Natural killer cell (primary cell): ENCODE results near the gene POLR2E. TPM values are rescaled to one million over a fixed set of nuclear protein-coding genes. Genes with fewer than 3 reads are reported as not detected.

Experiments used
- ATAC-seq, 3 donors: fragments of 150-1000 bp in 2 of 3; fragments of 200-7000 bp in 1 of 3; cut with Tn5 transposase; 1 replicate in 1 of 3; 2 replicates in 2 of 3; pipeline ENCODE4 v1.10.0; 2021; ENCODE audit warnings: mild to moderate bottlenecking in 2 of 3, moderate library complexity in 2 of 3
- DNase-seq, 2 donors: peaks; one replicate each; pipeline versions ENCODE4 v3.0.0 to v3.0.0-alpha.2; 2013 to 2021; ENCODE audit warnings: mixed read lengths in 1 of 2
- H3K27ac ChIP-seq: one replicate; pipeline ENCODE4 v1.5.1; 2013; ENCODE audit warnings: mild to moderate bottlenecking, low read length
- H3K27me3 ChIP-seq: one replicate; pipeline ENCODE4 v1.6.1; 2013; ENCODE audit warnings: low read length; ENCODE audit not compliant: control insufficient read depth, insufficient read depth
- H3K36me3 ChIP-seq: one replicate; pipeline ENCODE4 v1.6.1; 2013; ENCODE audit warnings: low read length; ENCODE audit not compliant: control insufficient read depth, insufficient read depth
- H3K4me1 ChIP-seq: one replicate; pipeline ENCODE4 v1.6.1; 2013; ENCODE audit warnings: low read length; ENCODE audit not compliant: control insufficient read depth, insufficient read depth
- H3K4me3 ChIP-seq: one replicate; pipeline ENCODE4 v1.5.1; 2013; ENCODE audit warnings: low read length
- H3K9me3 ChIP-seq: one replicate; pipeline ENCODE4 v1.6.1; 2013; ENCODE audit warnings: low read length; ENCODE audit not compliant: control insufficient read depth, insufficient read depth
- H3K27ac Mint-ChIP-seq, 2 donors: one replicate each; pipeline ENCODE4 v1.8.0; 2022; ENCODE audit warnings: mild to moderate bottlenecking in 2 of 2, mixed read lengths in 2 of 2, moderate library complexity in 1 of 2
- H3K27me3 Mint-ChIP-seq, 2 donors: one replicate each; pipeline ENCODE4 v1.8.0; 2022; ENCODE audit warnings: low read depth in 2 of 2, mixed read lengths in 2 of 2
- H3K36me3 Mint-ChIP-seq: one replicate; pipeline ENCODE4 v1.8.0; 2022; ENCODE audit warnings: mixed read lengths
- H3K4me1 Mint-ChIP-seq, 2 donors: one replicate each; pipeline ENCODE4 v1.8.0; 2022; ENCODE audit warnings: mixed read lengths in 2 of 2
- H3K4me3 Mint-ChIP-seq: one replicate; pipeline ENCODE4 v1.8.0; 2022; ENCODE audit warnings: mild to moderate bottlenecking, moderate library complexity, mixed read lengths
- H3K9me3 Mint-ChIP-seq, 2 donors: one replicate each; pipeline ENCODE4 v1.8.0; 2022; ENCODE audit warnings: mixed read lengths in 2 of 2
- WGBS: methylation state at CpG from one replicate; pipeline ENCODE4 v1.1.7; 2013; ENCODE audit warnings: missing lambda C conversion rate; ENCODE audit not compliant: insufficient coverage; 5-methylcytosine and 5-hydroxymethylcytosine counted together
- intact Hi-C: fragments of 100-400 bp; cut with micrococcal nuclease; formaldehyde crosslinking; loops from one replicate; pipeline ENCODE4 v1.14.2; 2022
- total RNA-seq, 4 donors: library from RNA; stranded (reverse); fragments of 120-200 nt in 1 of 4; gene quantifications; one replicate each; pipeline versions ENCODE4 v1.2.3 to v1.2.4, GENCODE V29; 2013 to 2022
- TF ChIP-seq, protein P1 (sequence below): fragments of 200-600 bp; IDR thresholded peaks from one replicate; pipeline ENCODE4 v1.8.0; 2022; ENCODE audit warnings: antibody characterized with exemption

Gene POLR2E
- total RNA-seq, 3 donors from 2014 or later (not counting 1 experiment from before 2014, with no cell fraction given) = 77.3 to 105 (median 91.6) TPM

DNA sequence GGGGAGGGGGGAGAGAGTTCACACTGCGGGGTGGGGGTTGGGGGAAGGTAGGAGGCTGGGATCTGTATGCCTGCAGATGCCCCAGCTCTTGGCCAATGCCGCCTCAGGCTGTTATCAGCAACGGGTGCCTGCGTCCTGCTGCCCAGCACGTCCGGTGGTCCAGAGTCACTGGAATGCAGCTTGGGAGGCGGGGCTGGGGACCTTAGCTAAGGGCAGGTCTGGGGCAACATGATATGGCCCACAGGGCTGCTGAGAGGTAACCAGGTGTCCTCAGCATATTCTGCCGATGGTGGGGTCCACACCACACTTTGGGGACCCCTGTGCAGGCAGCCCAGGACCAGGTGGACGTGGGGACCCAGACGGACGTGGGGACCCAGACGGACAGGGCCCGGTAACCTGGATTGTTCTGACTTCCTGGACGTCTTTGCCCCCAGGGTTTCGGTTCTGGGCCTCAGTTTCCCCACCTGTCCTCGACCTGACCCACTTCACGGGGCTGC is 28.9 kb downstream of the POLR2E start:
- H3K27ac Mint-ChIP-seq = peak overlapping the region; percentile 88 to 93
- H3K27me3 Mint-ChIP-seq = no peaks in the 10 kb centered on the region
- Histone ChIP-seq H3K9me3 (no peaks in the 10 kb centered on the region), H3K4me3 (peak overlapping the region; percentile 30), H3K4me1 (peaks cover 66% of the 10 kb centered on the region), H3K36me3 (peaks cover 22% of the 10 kb centered on the region), H3K27me3 (no peaks in the 10 kb centered on the region), H3K27ac (peak overlapping the region; percentile 65)
- H3K4me3 Mint-ChIP-seq = peak overlapping the region; percentile 76
- H3K36me3 Mint-ChIP-seq = no peaks in the 10 kb centered on the region
- TF ChIP-seq, protein P1, sequence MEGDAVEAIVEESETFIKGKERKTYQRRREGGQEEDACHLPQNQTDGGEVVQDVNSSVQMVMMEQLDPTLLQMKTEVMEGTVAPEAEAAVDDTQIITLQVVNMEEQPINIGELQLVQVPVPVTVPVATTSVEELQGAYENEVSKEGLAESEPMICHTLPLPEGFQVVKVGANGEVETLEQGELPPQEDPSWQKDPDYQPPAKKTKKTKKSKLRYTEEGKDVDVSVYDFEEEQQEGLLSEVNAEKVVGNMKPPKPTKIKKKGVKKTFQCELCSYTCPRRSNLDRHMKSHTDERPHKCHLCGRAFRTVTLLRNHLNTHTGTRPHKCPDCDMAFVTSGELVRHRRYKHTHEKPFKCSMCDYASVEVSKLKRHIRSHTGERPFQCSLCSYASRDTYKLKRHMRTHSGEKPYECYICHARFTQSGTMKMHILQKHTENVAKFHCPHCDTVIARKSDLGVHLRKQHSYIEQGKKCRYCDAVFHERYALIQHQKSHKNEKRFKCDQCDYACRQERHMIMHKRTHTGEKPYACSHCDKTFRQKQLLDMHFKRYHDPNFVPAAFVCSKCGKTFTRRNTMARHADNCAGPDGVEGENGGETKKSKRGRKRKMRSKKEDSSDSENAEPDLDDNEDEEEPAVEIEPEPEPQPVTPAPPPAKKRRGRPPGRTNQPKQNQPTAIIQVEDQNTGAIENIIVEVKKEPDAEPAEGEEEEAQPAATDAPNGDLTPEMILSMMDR = no peak
- peak in 1 of 2 donors; percentile 34 for DNase-seq
- ATAC-seq = no peak
- no peaks in the 10 kb centered on the region for H3K9me3 Mint-ChIP-seq
- intact Hi-C loops = loop anchor here (5.0 kb wide), 2 partner anchors 34 to 36 kb away; partner anchors contain the start of gene GPX4
- WGBS = 57% methylated on average over 17 of the region's 17 CpGs
- H3K4me1 Mint-ChIP-seq = peaks cover 19 to 47% of the 10 kb centered on the region in 2 donors

DNA sequence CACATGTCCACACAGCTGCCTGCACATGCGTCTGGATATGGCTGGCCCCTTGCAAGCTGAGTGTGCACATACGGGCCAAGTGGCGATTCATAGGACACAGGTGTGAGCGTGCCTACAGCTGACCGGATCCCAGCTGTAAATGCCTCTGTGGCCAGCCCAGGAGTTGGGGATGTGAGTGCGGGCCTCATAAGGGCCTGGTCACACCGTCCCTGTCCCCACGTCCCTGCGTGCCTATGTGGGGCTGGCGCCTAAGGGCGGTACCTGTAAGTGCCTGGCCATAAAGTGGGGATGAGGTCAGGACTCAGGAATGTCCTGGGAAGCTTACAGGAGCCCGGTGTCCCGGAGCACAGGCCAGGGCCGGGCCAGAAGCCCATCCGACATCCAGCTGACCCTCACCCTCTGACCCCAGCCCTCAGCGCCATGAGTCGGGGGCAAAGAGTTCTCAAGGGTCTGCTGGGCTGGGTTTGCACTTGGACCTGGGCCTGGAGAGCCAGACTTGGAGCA is 29.5 kb downstream of the POLR2E start:
- Mint-ChIP-seq H3K4me3 (peak overlapping the region; percentile 76), H3K27me3 (no peaks in the 10 kb centered on the region), H3K36me3 (no peaks in the 10 kb centered on the region), H3K4me1 (peaks cover 19 to 47% of the 10 kb centered on the region in 2 donors), H3K27ac (peak overlapping the region; percentile 81 to 93), H3K9me3 (no peaks in the 10 kb centered on the region)
- H3K36me3 ChIP-seq = peaks cover 18% of the 10 kb centered on the region
- WGBS = 90% methylated on average over 17 of the region's 17 CpGs
- no peak for DNase-seq
- no peaks in the 10 kb centered on the region for H3K9me3 ChIP-seq
- peaks cover 62% of the 10 kb centered on the region for H3K4me1 ChIP-seq
- no peak overlapping the region for H3K4me3 ChIP-seq
- ATAC-seq = no peak
- intact Hi-C loops = loop anchor here (5.0 kb wide), 2 partner anchors 33 to 37 kb away; partner anchors contain the start of gene GPX4
- no peaks in the 10 kb centered on the region for H3K27me3 ChIP-seq
- TF ChIP-seq, protein P1 = no peak
- no peak overlapping the region for H3K27ac ChIP-seq

DNA sequence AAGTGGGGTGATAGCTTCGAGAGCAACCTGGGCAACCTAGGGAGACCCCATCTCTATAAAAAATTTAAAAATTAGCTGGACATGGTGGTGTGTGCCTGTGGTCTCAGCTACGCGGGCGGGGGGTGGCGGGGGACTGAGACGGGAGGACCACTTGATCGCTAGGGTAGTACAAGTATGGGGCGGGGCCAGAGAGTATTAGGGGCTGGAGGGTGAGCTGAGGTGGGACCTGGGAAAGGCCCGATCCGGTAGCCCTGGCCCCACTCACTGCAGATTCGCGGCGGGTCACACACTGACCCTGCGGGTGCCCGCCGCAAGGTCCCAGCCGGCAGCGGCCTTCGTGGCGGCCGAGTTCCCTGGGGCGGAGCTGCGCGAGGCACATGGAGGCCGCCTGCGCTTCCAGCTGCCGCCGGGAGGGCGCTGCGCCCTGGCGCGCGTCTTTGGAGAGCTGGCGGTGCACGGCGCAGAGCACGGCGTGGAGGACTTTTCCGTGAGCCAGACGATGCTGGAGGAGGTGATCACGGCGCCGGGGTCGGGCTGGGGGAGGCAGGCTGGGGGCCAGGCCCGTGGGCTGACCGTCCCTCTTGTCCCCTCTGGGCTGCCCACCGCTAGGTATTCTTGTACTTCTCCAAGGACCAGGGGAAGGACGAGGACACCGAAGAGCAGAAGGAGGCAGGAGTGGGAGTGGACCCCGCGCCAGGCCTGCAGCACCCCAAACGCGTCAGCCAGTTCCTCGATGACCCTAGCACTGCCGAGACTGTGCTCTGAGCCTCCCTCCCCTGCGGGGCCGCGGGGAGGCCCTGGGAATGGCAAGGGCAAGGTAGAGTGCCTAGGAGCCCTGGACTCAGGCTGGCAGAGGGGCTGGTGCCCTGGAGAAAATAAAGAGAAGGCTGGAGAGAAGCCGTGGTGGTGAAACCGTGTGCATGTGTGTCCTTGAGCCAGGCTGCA is 30.2 kb downstream of the POLR2E start:
- H3K4me3 Mint-ChIP-seq = peak overlapping the region; percentile 76
- 22% methylated on average over 60 of the region's 60 CpGs for WGBS
- Histone ChIP-seq H3K27ac (no peak overlapping the region), H3K4me3 (no peak overlapping the region), H3K4me1 (peaks cover 55% of the 10 kb centered on the region), H3K27me3 (no peaks in the 10 kb centered on the region), H3K36me3 (peaks cover 15% of the 10 kb centered on the region), H3K9me3 (no peaks in the 10 kb centered on the region)
- TF ChIP-seq, protein P1 = peak; percentile 78
- peak overlapping the region; percentile 81 to 93 for H3K27ac Mint-ChIP-seq
- DNase-seq (peak; percentile 68 to 90), ATAC-seq (peak; percentile 25 to 52 (median 34))
- H3K27me3 Mint-ChIP-seq = no peaks in the 10 kb centered on the region
- no peaks in the 10 kb centered on the region for H3K9me3 Mint-ChIP-seq
- H3K36me3 Mint-ChIP-seq = no peaks in the 10 kb centered on the region
- H3K4me1 Mint-ChIP-seq = peaks cover 19 to 47% of the 10 kb centered on the region in 2 donors
- intact Hi-C loops = loop anchor here (5.0 kb wide), 2 partner anchors 33 to 37 kb away; partner anchors contain the start of gene GPX4
